ENCODE measurements around the gene ERV3-1. TPM values are rescaled to one million over a fixed set of nuclear protein-coding genes. Genes with fewer than 3 reads are reported as not detected.

Gene ERV3-1
- total RNA-seq, 1 experiment from 2014 or later: 14.7 TPM

GRCh38 chr7:64992971-64993370 is 13.5 kb downstream of the ERV3-1 start:
- CTCF ChIA-PET: no interaction called here
- BruUV-seq (replicated peaks): no TSS peak
- TF ChIP-seq, protein P1, sequence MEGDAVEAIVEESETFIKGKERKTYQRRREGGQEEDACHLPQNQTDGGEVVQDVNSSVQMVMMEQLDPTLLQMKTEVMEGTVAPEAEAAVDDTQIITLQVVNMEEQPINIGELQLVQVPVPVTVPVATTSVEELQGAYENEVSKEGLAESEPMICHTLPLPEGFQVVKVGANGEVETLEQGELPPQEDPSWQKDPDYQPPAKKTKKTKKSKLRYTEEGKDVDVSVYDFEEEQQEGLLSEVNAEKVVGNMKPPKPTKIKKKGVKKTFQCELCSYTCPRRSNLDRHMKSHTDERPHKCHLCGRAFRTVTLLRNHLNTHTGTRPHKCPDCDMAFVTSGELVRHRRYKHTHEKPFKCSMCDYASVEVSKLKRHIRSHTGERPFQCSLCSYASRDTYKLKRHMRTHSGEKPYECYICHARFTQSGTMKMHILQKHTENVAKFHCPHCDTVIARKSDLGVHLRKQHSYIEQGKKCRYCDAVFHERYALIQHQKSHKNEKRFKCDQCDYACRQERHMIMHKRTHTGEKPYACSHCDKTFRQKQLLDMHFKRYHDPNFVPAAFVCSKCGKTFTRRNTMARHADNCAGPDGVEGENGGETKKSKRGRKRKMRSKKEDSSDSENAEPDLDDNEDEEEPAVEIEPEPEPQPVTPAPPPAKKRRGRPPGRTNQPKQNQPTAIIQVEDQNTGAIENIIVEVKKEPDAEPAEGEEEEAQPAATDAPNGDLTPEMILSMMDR (conservative IDR thresholded peaks at IDR 0.05; ENCODE audit: low read depth, low read length): no peak
- no peak for TF ChIP-seq EZH2 (IDR thresholded peaks at IDR 0.05; ENCODE audit: borderline replicate concordance, low read depth, low read length, poor library complexity, severe bottlenecking)
- intact Hi-C loops (cut with micrococcal nuclease; ENCODE audit: unreplicated experiment): no loop called here
- no peaks in the 10 kb centered on the region for H3K27me3 ChIP-seq (replicated peaks; ENCODE audit: insufficient read depth, low read depth, low read length, poor library complexity)
- no peaks in the 10 kb centered on the region for H3K4me1 ChIP-seq (ENCODE audit: insufficient read depth, low read length, poor library complexity, severe bottlenecking)
- DNase-seq (ENCODE audit: low spot score): no peak
- no peak overlapping the region for H3K27ac ChIP-seq (ENCODE audit: low read depth, low read length, poor library complexity, severe bottlenecking)
- POLR2A ChIA-PET (ENCODE audit: low non-redundant PET): no interaction called here
- H3K36me3 ChIP-seq (ENCODE audit: insufficient read depth, low read length, poor library complexity, severe bottlenecking): no peaks in the 10 kb centered on the region
- peaks cover 7% of the 10 kb centered on the region for H3K9me3 ChIP-seq (ENCODE audit: low read depth, low read length, poor library complexity, severe bottlenecking)
- no peak overlapping the region for H3K4me3 ChIP-seq (ENCODE audit: low read depth, low read length, poor library complexity, severe bottlenecking)

DNA sequence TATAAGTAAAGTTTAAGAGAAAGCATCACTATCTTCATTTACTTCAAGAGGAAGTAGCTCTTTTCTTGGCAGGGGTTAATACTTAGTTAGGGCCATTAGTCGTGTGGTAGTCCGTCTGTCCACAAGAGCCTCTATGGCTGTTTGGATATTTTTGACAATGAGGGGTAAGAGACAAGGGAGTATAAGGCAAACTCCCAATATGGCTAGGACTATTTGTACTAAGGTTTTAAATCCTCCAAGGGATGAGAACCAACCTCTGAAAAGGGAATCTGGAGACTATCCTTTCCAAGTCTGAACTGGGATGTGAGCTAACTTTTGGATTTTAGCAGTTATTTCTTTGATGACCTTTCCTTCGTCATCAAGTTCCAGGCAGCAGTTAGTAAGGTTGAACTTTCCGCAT is 15.6 kb downstream of the ERV3-1 start, which contains the start of gene ZNF117:
TSS of gene ZNF117 (minus strand) at position 101 of the 400 bp plus-strand sequence.
- Histone ChIP-seq H3K27ac (ENCODE audit: low read depth, low read length, poor library complexity, severe bottlenecking) (no peak within 1 kb of the TSS), H3K4me1 (ENCODE audit: insufficient read depth, low read length, poor library complexity, severe bottlenecking) (no peaks in the 10 kb centered on the region), H3K9me3 (ENCODE audit: low read depth, low read length, poor library complexity, severe bottlenecking) (peaks cover 7% of the 10 kb centered on the region), H3K27me3 (replicated peaks; ENCODE audit: insufficient read depth, low read depth, low read length, poor library complexity) (no peaks in the 10 kb centered on the region), H3K36me3 (ENCODE audit: insufficient read depth, low read length, poor library complexity, severe bottlenecking) (peaks cover 4% of the 10 kb centered on the region), H3K4me3 (ENCODE audit: low read depth, low read length, poor library complexity, severe bottlenecking) (no peak within 1 kb of the TSS)
- no peak for DNase-seq (ENCODE audit: low spot score)
- intact Hi-C loops (cut with micrococcal nuclease; ENCODE audit: unreplicated experiment): no loop called here
- no peak for TF ChIP-seq EZH2 (IDR thresholded peaks at IDR 0.05; ENCODE audit: borderline replicate concordance, low read depth, low read length, poor library complexity, severe bottlenecking)
- TF ChIP-seq, protein P1 (conservative IDR thresholded peaks at IDR 0.05; ENCODE audit: low read depth, low read length): no peak
- ChIA-PET POLR2A (ENCODE audit: low non-redundant PET) (no interaction called here), CTCF (no interaction called here)
- no TSS peak for BruUV-seq (replicated peaks)

- H3K36me3 ChIP-seq (ENCODE audit: insufficient read depth, low read length, poor library complexity, severe bottlenecking): peaks cover 4% of the 10 kb centered on the region
- H3K9me3 ChIP-seq (ENCODE audit: low read depth, low read length, poor library complexity, severe bottlenecking): peaks cover 7% of the 10 kb centered on the region
- ChIA-PET CTCF (no interaction called here), POLR2A (ENCODE audit: low non-redundant PET) (no interaction called here)
- no peak overlapping the region for H3K27ac ChIP-seq (ENCODE audit: low read depth, low read length, poor library complexity, severe bottlenecking)
- BruUV-seq (replicated peaks): no TSS peak
- TF ChIP-seq, protein P1 (conservative IDR thresholded peaks at IDR 0.05; ENCODE audit: low read depth, low read length): no peak
- no peak for TF ChIP-seq EZH2 (IDR thresholded peaks at IDR 0.05; ENCODE audit: borderline replicate concordance, low read depth, low read length, poor library complexity, severe bottlenecking)
- intact Hi-C loops (cut with micrococcal nuclease; ENCODE audit: unreplicated experiment): no loop called here
- no peak for DNase-seq (ENCODE audit: low spot score)
- H3K4me1 ChIP-seq (ENCODE audit: insufficient read depth, low read length, poor library complexity, severe bottlenecking): no peaks in the 10 kb centered on the region
- H3K27me3 ChIP-seq (replicated peaks; ENCODE audit: insufficient read depth, low read depth, low read length, poor library complexity): no peaks in the 10 kb centered on the region
- no peak overlapping the region for H3K4me3 ChIP-seq (ENCODE audit: low read depth, low read length, poor library complexity, severe bottlenecking)
These were observed 16.3 kb downstream of the ERV3-1 start for GRCh38 chr7:64990216-64990615.
